CD8-positive, alpha-beta memory T cell (primary cell): ENCODE data around the gene ABHD4. TPM values are rescaled to one million over a fixed set of nuclear protein-coding genes. Genes with fewer than 3 reads are reported as not detected.
"Not testable (repeated sequence)": the region's sequence is repeated elsewhere in the genome, so short reads cannot be mapped to it uniquely, and the experiment has no call there.

Experiments
- CTCF ChIA-PET: fragments of 350-600 bp; sonication (Branson Sonifier 250); formaldehyde crosslinking; loops from one replicate; lab custom pipeline; 2021; ENCODE audit warnings: antibody characterized with exemption; lab: Charles Lee
- POLR2A ChIA-PET: fragments of 350-600 bp; sonication (Branson Sonifier 250); formaldehyde crosslinking; loops from one replicate; lab custom pipeline; 2021; ENCODE audit warnings: antibody characterized with exemption; lab: Charles Lee
- DNase-seq, 5 donors: peaks; one replicate each; pipeline versions ENCODE4 v3.0.0 to v3.0.0-alpha.2; 2020 to 2022; ENCODE audit warnings: mixed read lengths in 1 of 5
- H3K27ac ChIP-seq: one replicate; pipeline ENCODE4 v1.7.0; 2013; ENCODE audit warnings: low read depth, mild to moderate bottlenecking, low read length, moderate library complexity
- H3K27me3 ChIP-seq: 2 replicates; pipeline ENCODE4 v1.7.0; 2013; ENCODE audit warnings: low read length, mild to moderate bottlenecking; ENCODE audit not compliant: insufficient read depth, poor library complexity, severe bottlenecking
- H3K36me3 ChIP-seq: 2 replicates; pipeline ENCODE4 v1.7.0; 2013; ENCODE audit warnings: mild to moderate bottlenecking, low read length, moderate library complexity; ENCODE audit not compliant: insufficient read depth
- H3K4me1 ChIP-seq: 2 replicates; pipeline ENCODE4 v1.7.0; 2013; ENCODE audit warnings: mild to moderate bottlenecking, low read length, moderate library complexity; ENCODE audit not compliant: insufficient read depth
- H3K4me3 ChIP-seq: 2 replicates; pipeline ENCODE4 v1.7.0; 2013; ENCODE audit warnings: mild to moderate bottlenecking, low read length
- H3K9me3 ChIP-seq: 2 replicates; pipeline ENCODE4 v1.7.0; 2013; ENCODE audit warnings: mild to moderate bottlenecking, low read length
- H3K27ac Mint-ChIP-seq, 8 donors: one replicate each; pipeline ENCODE4 v1.8.0; 2020 to 2021; ENCODE audit warnings: mixed read lengths in 8 of 8, mild to moderate bottlenecking in 6 of 8, inconsistent platforms in 3 of 8, moderate library complexity in 3 of 8
- H3K27me3 Mint-ChIP-seq, 2 donors: one replicate each; pipeline ENCODE4 v1.8.0; 2020 to 2021; ENCODE audit warnings: mixed read lengths in 2 of 2, mild to moderate bottlenecking in 1 of 2, moderate library complexity in 1 of 2
- H3K36me3 Mint-ChIP-seq, 3 donors: one replicate each; pipeline ENCODE4 v1.8.0; 2020 to 2021; ENCODE audit warnings: mixed read lengths in 3 of 3, inconsistent platforms in 1 of 3, mild to moderate bottlenecking in 1 of 3
- H3K4me1 Mint-ChIP-seq, 3 donors: one replicate each; pipeline ENCODE4 v1.8.0; 2020 to 2021; ENCODE audit warnings: mixed read lengths in 3 of 3, inconsistent platforms in 1 of 3, mild to moderate bottlenecking in 1 of 3
- H3K4me3 Mint-ChIP-seq, 7 donors: one replicate each; pipeline ENCODE4 v1.8.0; 2020 to 2021; ENCODE audit warnings: mixed read lengths in 7 of 7, mild to moderate bottlenecking in 6 of 7, moderate library complexity in 4 of 7, inconsistent platforms in 2 of 7
- H3K9me3 Mint-ChIP-seq, 5 donors: one replicate each; pipeline ENCODE4 v1.8.0; 2020 to 2022; ENCODE audit warnings: mixed read lengths in 5 of 5, mild to moderate bottlenecking in 3 of 5, moderate library complexity in 2 of 5, inconsistent platforms in 1 of 5
- polyA plus RNA-seq: library from polyadenylated mRNA; unstranded; fragments of 300-500 nt; fragmentation: Illumina TruSeq; gene quantifications from one replicate; pipeline ENCODE4 v1.2.3, GENCODE V29; 2021
- total RNA-seq, 2 experiments: library from RNA; stranded (reverse); gene quantifications; one replicate each; pipeline ENCODE4 v1.2.3, GENCODE V29; 2021

ABHD4 gene
- total and polyA plus RNA-seq, 3 experiments from 2014 or later: 8.4 to 13.7 (median 11.4) TPM

DNA sequence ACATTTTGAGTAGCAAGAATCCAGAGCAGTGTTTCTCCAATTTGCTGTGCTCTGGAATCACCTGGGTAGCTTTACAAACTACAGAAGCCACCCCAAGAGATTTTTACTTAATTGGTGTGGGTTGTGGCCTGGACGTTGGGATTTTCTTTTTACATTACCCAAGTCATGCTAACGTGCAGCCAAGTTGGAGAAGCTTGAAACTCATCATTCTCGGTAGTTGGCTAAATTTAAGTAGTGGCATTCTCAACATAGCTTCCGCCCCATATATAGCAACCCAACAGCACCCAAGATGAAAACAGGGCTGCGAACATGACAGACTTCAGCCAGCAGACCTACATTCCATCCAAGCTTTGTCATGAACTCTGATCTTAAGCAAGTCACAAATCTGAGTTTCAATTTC, 34.1 kb upstream of the ABHD4 start:
- ChIA-PET POLR2A (interaction anchor here (1.1 to 3.6 kb wide), 5 partner anchors 8 to 294 kb away, joined by 3 to 19 read pairs (median 8); partner anchors contain the start of gene DAD1), CTCF (interaction anchor here (1.1 to 15.4 kb wide), 9 partner anchors 6 to 815 kb away, joined by 3 to 338 read pairs (median 3); partner anchors contain the start of gene DAD1)
- H3K4me3 ChIP-seq: peak overlapping the region; percentile 37
- Mint-ChIP-seq H3K4me3 (peak overlapping the region; percentile 9 to 80 (median 59)), H3K36me3 (peaks cover 4 to 21% (median 8%) of the 10 kb centered on the region in 3 donors), H3K9me3 (no peaks in the 10 kb centered on the region), H3K4me1 (peaks cover 92 to 100% (median 98%) of the 10 kb centered on the region in 3 donors), H3K27ac (peak overlapping the region; percentile 89 to 99 (median 94)), H3K27me3 (peaks cover 0 to 1% of the 10 kb centered on the region in 2 donors)
- no peaks in the 10 kb centered on the region for H3K27me3 ChIP-seq
- peaks cover 99% of the 10 kb centered on the region for H3K4me1 ChIP-seq
- no peaks in the 10 kb centered on the region for H3K9me3 ChIP-seq
- peaks cover 7% of the 10 kb centered on the region for H3K36me3 ChIP-seq
- H3K27ac ChIP-seq: no peak overlapping the region
- DNase-seq: no peak

DNA sequence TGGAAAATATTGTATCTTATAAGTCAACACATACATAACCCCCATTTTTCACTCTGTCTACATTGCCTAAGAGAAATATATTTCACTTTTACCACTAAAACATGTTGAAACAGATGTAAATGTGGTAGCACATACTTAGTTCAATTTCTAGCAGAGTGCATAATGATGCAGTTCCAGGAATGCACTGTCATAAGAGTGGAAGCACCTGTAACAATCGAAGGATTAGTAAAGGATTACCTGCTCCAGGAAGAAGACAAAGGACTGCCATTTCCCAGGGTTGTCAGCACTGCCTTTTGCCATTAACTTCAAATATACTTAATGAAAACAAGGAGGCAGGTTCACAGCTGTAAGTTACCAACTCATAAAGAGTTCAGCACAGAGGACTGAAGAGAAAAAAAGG, 33.6 kb upstream of the ABHD4 start:
- H3K9me3 ChIP-seq: no peaks in the 10 kb centered on the region

DNA sequence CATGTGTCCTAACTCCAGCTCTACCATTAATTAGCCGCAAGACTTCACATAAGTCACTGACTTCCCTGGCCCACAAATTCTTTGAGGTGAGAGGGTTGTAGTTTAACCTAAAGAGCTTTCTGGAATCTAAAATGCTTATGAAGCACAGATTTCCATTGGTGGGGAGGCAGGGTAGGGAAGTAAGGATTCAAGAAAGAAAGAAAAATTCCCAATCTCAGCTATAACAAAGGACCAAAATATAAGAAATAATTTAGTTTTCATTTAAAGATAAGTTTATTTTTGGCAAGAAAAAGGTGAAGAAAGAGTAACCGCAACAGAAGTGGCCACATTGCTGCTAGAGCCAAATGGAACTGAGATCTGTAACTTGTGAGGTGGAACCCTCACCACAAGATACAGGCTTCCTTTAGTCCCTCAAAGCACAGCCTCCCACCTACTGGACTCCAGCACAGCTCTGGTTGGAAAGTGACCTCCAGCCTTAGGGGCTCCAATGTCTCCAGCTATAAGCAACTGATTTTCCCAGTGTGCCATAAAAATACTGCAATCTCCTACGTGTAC, 32.6 kb upstream of the ABHD4 start:
- peak overlapping the region; percentile 9 to 80 (median 70) for H3K4me3 Mint-ChIP-seq
- Histone ChIP-seq H3K9me3 (no peaks in the 10 kb centered on the region), H3K4me3 (peak overlapping the region; percentile 47), H3K27ac (no peak overlapping the region), H3K4me1 (peaks cover 93% of the 10 kb centered on the region), H3K36me3 (peaks cover 7% of the 10 kb centered on the region), H3K27me3 (no peaks in the 10 kb centered on the region)
- H3K27me3 Mint-ChIP-seq: peaks cover 0 to 1% of the 10 kb centered on the region in 2 donors
- H3K27ac Mint-ChIP-seq: peak overlapping the region; percentile 63 to 99 (median 94)
- H3K36me3 Mint-ChIP-seq: peaks cover 4 to 23% (median 8%) of the 10 kb centered on the region in 3 donors
- POLR2A ChIA-PET: interaction anchor here (0.6 to 3.6 kb wide), 6 partner anchors 9 to 853 kb away, joined by 3 to 19 read pairs (median 3); no protein-coding TSS in a partner anchor
- CTCF ChIA-PET: interaction anchor here (0.7 to 15.4 kb wide), 5 partner anchors 14 to 816 kb away, joined by 3 to 338 read pairs (median 4); partner anchors contain the start of gene DAD1
- H3K9me3 Mint-ChIP-seq: no peaks in the 10 kb centered on the region
- DNase-seq: no peak
- peaks cover 93 to 100% (median 98%) of the 10 kb centered on the region in 3 donors for H3K4me1 Mint-ChIP-seq

More for the DNA sequence above, 33.6 kb upstream of the ABHD4 start:
- peak overlapping the region; percentile 37 for H3K4me3 ChIP-seq
- ChIA-PET CTCF (interaction anchor here (1.1 to 15.4 kb wide), 7 partner anchors 13 to 815 kb away, joined by 3 to 338 read pairs (median 4); partner anchors contain the start of gene DAD1), POLR2A (interaction anchor here (1.1 to 3.6 kb wide), 5 partner anchors 8 to 294 kb away, joined by 3 to 19 read pairs (median 8); partner anchors contain the start of gene DAD1)
- no peak for DNase-seq
- no peak overlapping the region for H3K27ac ChIP-seq
- Mint-ChIP-seq H3K27me3 (peaks cover 0 to 1% of the 10 kb centered on the region in 2 donors), H3K36me3 (peaks cover 4 to 21% (median 8%) of the 10 kb centered on the region in 3 donors), H3K4me1 (peaks cover 92 to 100% (median 98%) of the 10 kb centered on the region in 3 donors), H3K27ac (peak overlapping the region; percentile 89 to 99 (median 94)), H3K4me3 (peak overlapping the region; percentile 9 to 80 (median 70)), H3K9me3 (no peaks in the 10 kb centered on the region)
- peaks cover 99% of the 10 kb centered on the region for H3K4me1 ChIP-seq
- H3K27me3 ChIP-seq: no peaks in the 10 kb centered on the region
- peaks cover 7% of the 10 kb centered on the region for H3K36me3 ChIP-seq

DNA sequence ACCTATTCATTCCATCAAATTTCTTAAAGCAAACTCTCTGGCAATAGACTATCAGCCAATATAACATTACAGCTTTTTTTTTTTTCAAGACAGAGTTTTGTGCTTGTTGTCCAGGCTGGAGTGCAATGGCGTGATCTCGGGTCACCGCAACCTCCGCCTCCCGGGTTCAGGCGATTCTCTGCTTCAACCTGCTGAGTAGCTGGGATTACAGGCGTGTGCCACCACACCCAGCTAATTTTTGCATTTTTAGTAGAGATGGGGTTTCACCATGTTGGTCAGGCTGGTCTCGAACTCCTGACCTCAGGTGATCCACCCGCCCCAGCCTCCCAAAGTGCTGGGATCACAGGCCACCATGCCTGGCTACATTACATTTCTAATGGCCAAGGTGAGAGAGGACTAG, 31.8 kb upstream of the ABHD4 start:
- Mint-ChIP-seq H3K4me3 (peak overlapping the region in 6 of 7 donors; percentile 59 to 80 (median 70)), H3K27ac (peak overlapping the region; percentile 63 to 99 (median 94)), H3K4me1 (peaks cover 88 to 96% (median 93%) of the 10 kb centered on the region in 3 donors), H3K36me3 (peaks cover 4 to 26% (median 8%) of the 10 kb centered on the region in 3 donors)
- H3K27me3 Mint-ChIP-seq, H3K27me3 ChIP-seq, H3K9me3 ChIP-seq, H3K9me3 Mint-ChIP-seq, DNase-seq, H3K36me3 ChIP-seq, H3K27ac ChIP-seq: not testable (repeated sequence)
- H3K4me3 ChIP-seq: peak overlapping the region; percentile 47
- ChIA-PET POLR2A (interaction anchor here (0.6 to 3.6 kb wide), 4 partner anchors 10 to 853 kb away, joined by 3 to 19 read pairs (median 4); no protein-coding TSS in a partner anchor), CTCF (interaction anchor here (1.4 to 15.4 kb wide), 4 partner anchors 5 to 287 kb away, joined by 3 to 338 read pairs (median 118); partner anchors contain the start of gene DAD1)
- H3K4me1 ChIP-seq: peaks cover 89% of the 10 kb centered on the region

DNA sequence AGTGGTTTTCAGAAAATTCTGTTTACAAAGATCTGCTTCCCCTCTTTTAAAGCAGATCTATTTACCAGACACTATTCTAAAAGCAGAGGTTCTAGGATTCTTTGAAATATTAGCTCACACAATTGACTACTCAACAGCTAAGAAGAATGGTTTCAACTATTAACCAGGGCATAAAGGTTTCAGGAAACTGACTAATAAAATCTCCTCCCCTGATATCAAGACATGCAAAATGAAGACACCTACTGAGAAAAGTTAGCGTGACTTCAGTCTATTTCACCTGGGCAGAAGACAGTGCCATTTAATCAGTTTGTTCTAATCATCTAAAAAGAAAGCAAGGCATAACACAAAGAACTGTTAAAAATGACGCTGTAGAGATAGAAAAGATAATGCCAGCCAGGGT, 31.3 kb upstream of the ABHD4 start:
- H3K27me3 Mint-ChIP-seq: no peaks in the 10 kb centered on the region
- Histone ChIP-seq H3K27me3 (no peaks in the 10 kb centered on the region), H3K9me3 (no peaks in the 10 kb centered on the region), H3K36me3 (peaks cover 7% of the 10 kb centered on the region), H3K4me1 (peaks cover 84% of the 10 kb centered on the region), H3K4me3 (peak overlapping the region; percentile 3), H3K27ac (peak overlapping the region; percentile 14)
- H3K27ac Mint-ChIP-seq: peak overlapping the region; percentile 87 to 99 (median 93)
- peaks cover 4 to 27% (median 8%) of the 10 kb centered on the region in 3 donors for H3K36me3 Mint-ChIP-seq
- ChIA-PET POLR2A (interaction anchor here (0.6 to 3.6 kb wide), 3 partner anchors 8 to 729 kb away, joined by 5 to 19 read pairs (median 9); no protein-coding TSS in a partner anchor), CTCF (interaction anchor here (1.1 to 15.4 kb wide), 4 partner anchors 6 to 707 kb away, joined by 3 to 338 read pairs (median 118); no protein-coding TSS in a partner anchor)
- peak overlapping the region; percentile 60 to 76 (median 70) for H3K4me3 Mint-ChIP-seq
- H3K9me3 Mint-ChIP-seq: no peaks in the 10 kb centered on the region
- DNase-seq: no peak
- peaks cover 83 to 90% (median 88%) of the 10 kb centered on the region in 3 donors for H3K4me1 Mint-ChIP-seq

DNA sequence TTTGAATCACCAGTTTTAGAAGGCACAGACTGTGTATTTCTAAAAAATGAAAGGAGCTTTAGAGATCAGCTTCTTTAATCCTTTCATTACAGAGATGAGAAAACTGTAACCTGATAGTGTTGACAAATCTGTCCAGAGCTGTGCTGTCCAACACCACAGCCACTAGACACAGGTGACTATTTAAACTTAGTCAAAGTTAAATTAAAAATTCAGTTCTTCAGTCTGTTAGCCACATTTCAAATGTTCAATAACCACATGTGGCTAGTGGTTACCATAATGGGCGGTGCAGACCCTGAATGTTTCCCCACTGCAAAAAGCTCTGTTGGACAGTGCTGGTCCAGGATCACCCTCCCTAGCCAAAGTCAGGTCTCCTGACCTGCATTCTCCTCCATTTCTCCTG, 30.7 kb upstream of the ABHD4 start:
- POLR2A ChIA-PET: interaction anchor here (1.4 to 3.6 kb wide), 2 partner anchors 9 to 11 kb away, joined by 9 to 19 read pairs; no protein-coding TSS in a partner anchor
- H3K4me1 ChIP-seq: peaks cover 78% of the 10 kb centered on the region
- peaks cover 6 to 33% (median 9%) of the 10 kb centered on the region in 3 donors for H3K36me3 Mint-ChIP-seq
- no peak overlapping the region for H3K27ac ChIP-seq
- H3K4me3 Mint-ChIP-seq: peak overlapping the region; percentile 60 to 82 (median 70)
- no peak for DNase-seq
- no peaks in the 10 kb centered on the region for H3K27me3 Mint-ChIP-seq
- no peaks in the 10 kb centered on the region for H3K9me3 ChIP-seq
- no peak overlapping the region for H3K4me3 ChIP-seq
- H3K9me3 Mint-ChIP-seq: no peaks in the 10 kb centered on the region
- peaks cover 78 to 84% (median 83%) of the 10 kb centered on the region in 3 donors for H3K4me1 Mint-ChIP-seq
- H3K27me3 ChIP-seq: no peaks in the 10 kb centered on the region
- H3K27ac Mint-ChIP-seq: peak overlapping the region; percentile 87 to 99 (median 93)
- CTCF ChIA-PET: interaction anchor here (1.1 to 15.4 kb wide), 5 partner anchors 7 to 707 kb away, joined by 3 to 338 read pairs (median 7); no protein-coding TSS in a partner anchor
- peaks cover 7% of the 10 kb centered on the region for H3K36me3 ChIP-seq

DNA sequence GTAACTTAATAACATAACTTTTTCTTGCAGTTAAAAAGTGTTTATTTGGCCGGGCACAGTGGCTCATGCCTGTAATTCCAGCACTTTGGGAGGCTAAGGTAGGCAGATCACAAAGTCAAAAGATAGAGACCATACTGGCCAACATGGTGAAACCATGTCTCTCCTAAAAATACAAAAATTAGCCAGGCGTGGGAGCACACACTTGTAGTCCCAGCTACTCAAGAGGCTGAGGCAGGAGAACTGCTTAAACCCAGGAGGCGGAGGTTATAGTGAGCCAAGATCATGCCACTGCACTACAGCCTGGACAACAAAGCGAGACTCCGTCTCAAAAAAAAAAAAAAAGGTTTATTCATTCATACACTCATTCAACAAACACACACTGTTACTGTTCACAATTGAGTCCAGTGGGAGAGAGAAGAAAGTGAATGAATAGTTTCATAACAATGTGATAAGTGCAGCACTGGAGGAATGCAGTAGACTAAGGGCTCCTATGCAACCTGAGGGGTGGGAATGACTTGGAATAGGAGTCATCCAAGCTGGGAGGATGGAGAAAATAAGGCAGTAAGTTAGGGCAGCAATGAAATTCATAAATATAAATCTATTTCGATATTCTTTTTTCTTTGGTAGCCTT, 28.9 kb upstream of the ABHD4 start:
- Histone ChIP-seq H3K9me3 (no peaks in the 10 kb centered on the region), H3K27me3 (no peaks in the 10 kb centered on the region), H3K4me1 (peaks cover 60% of the 10 kb centered on the region), H3K36me3 (peaks cover 16% of the 10 kb centered on the region), H3K27ac (peak overlapping the region; percentile 55), H3K4me3 (peak overlapping the region; percentile 40)
- peaks cover 14 to 40% (median 21%) of the 10 kb centered on the region in 3 donors for H3K36me3 Mint-ChIP-seq
- H3K27me3 Mint-ChIP-seq: no peaks in the 10 kb centered on the region
- peak overlapping the region; percentile 89 to 99 (median 98) for H3K27ac Mint-ChIP-seq
- no peak for DNase-seq
- H3K4me3 Mint-ChIP-seq: peak overlapping the region; percentile 55 to 88 (median 83)
- ChIA-PET POLR2A (interaction anchor here (0.6 to 2.9 kb wide), 7 partner anchors 9 to 288 kb away, joined by 3 to 84 read pairs (median 6); no protein-coding TSS in a partner anchor), CTCF (interaction anchor here (0.7 to 15.4 kb wide), 39 partner anchors 8 to 928 kb away, joined by 3 to 338 read pairs (median 8); partner anchors contain the start of genes ABHD4, DAD1, OXA1L and PRMT5)
- peaks cover 63 to 66% (median 66%) of the 10 kb centered on the region in 3 donors for H3K4me1 Mint-ChIP-seq
- H3K9me3 Mint-ChIP-seq: no peaks in the 10 kb centered on the region
